Pancreas (tissue), 10 donors: ENCODE measurements around the gene SPATA18. TPM values are rescaled to one million over a fixed set of nuclear protein-coding genes. Genes with fewer than 3 reads are reported as not detected.

Experiments
- ATAC-seq, 4 donors: fragments of 200-7000 bp; cut with Tn5 transposase; one replicate each; pipeline versions ENCODE4 v1.8.0 to v1.9.1; 2020; ENCODE audit warnings: mild to moderate bottlenecking in 4 of 4, moderate library complexity in 4 of 4
- DNase-seq, 6 donors: peaks; one replicate each; pipeline ENCODE4 v3.0.0-alpha.2; 2020
- FAIRE-seq: peaks from 2 replicates; lab custom pipeline; 2012; peaks lifted over from hg19 to GRCh38; lab: Jason Lieb, UNC
- H3K27ac ChIP-seq, 4 donors: fragments of 200-600 bp; sonication (generic); 1 replicate in 3 of 4; 2 replicates in 1 of 4; pipeline versions ENCODE4 v1.5.0 to v1.8.0; 2020
- H3K27me3 ChIP-seq, 4 donors: fragments of 200-600 bp; one replicate each; pipeline ENCODE4 v1.8.0; 2021
- H3K36me3 ChIP-seq, 3 donors: fragments of 200-600 bp; sonication (generic) in 1 of 3; one replicate each; pipeline versions ENCODE4 v1.5.0 to v1.8.0; 2020 to 2021
- H3K4me1 ChIP-seq, 3 donors: fragments of 200-600 bp; one replicate each; pipeline ENCODE4 v1.8.0; 2021
- H3K4me3 ChIP-seq, 4 donors: fragments of 200-600 bp; sonication (generic) in 2 of 4; one replicate each; pipeline versions ENCODE4 v1.5.0 to v1.8.0; 2020 to 2021
- H3K9me3 ChIP-seq, 4 donors: fragments of 200-600 bp; one replicate each; pipeline ENCODE4 v1.8.0; 2021
- WGBS, 2 donors: extraction: QIAGEN DNeasy Blood & Tissue Kit; methylation state at CpG; one replicate each; pipeline ENCODE4 v1.1.7; 2013; 5-methylcytosine and 5-hydroxymethylcytosine counted together
- intact Hi-C, 3 donors: fragments of 100-400 bp; cut with DNase I; formaldehyde crosslinking; loops; one replicate each; pipeline versions ENCODE4 v1.11.1 to v1.14.2; 2022
- polyA plus RNA-seq, 2 donors: library from polyadenylated mRNA; stranded (reverse); fragments of 200-250 nt; gene quantifications; one replicate each; pipeline ENCODE4 v1.2.3, GENCODE V29; 2013
- total RNA-seq, 6 donors: library from RNA; stranded (reverse); fragmentation: NEBNext Ultra II Directional in 4 of 6; extraction: Animal tissue kit (Norgen Biotek cat#: 25700) in 4 of 6; gene quantifications; one replicate each; pipeline versions ENCODE4 v1.2.1 to v1.2.4, GENCODE V29; 2021 to 2023
- TF ChIP-seq, protein P1 (sequence below), 4 donors: fragments of 200-600 bp; sonication (generic) in 3 of 4; IDR thresholded peaks; one replicate each; pipeline versions ENCODE4 v1.5.0 to v1.8.0; 2021; ENCODE audit warnings: antibody characterized with exemption in 4 of 4
- donor health status: healthy with polysubstance abuse.
- donor health status: DM: no; HTN: no; CAD: no; lungs with moderate emphysema.
- donor health status: DM: no; HTN: no; CAD: no.
- donor health status: control.
- donor health status: control.
- donor health status: Bipolar disorder and iron deficiency.
- donor health status: DM: yes; HTN: yes; CAD: no.
- donor health status: DM: no; HTN: no; CAD: no.
- donor health status: DM: no; HTN: no; CAD: no.
- donor health status: DM: yes; HTN: yes; CAD: no.

The SPATA18 gene
- total and polyA plus RNA-seq, 8 donors = 1.2 to 4.3 (median 3.4) TPM

DNA sequence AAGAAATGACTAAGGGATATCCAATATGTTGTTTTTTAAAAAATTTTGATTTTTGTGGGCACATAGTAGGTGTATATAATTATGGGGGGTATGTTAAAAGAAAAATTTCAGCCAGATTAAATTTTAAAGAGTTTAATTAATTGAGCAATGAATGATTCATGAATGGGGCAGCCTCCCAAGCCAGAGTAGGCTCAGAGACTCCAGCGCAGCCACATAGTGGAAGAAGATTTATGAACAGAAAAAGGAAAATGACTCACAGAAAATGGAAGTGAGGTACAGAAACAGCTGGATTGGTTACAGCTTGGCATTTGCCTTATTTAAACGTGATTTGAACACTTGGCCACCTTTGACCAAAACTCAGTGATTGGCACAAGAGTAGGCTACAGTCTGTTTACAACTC lies 91.7 kb downstream of the SPATA18 start:
- no peak for FAIRE-seq
- H3K27ac ChIP-seq = no peak overlapping the region
- no peak overlapping the region for H3K4me3 ChIP-seq
- intact Hi-C loops = no loop called here
- ATAC-seq = no peak
- H3K36me3 ChIP-seq = no peaks in the 10 kb centered on the region
- TF ChIP-seq, protein P1, sequence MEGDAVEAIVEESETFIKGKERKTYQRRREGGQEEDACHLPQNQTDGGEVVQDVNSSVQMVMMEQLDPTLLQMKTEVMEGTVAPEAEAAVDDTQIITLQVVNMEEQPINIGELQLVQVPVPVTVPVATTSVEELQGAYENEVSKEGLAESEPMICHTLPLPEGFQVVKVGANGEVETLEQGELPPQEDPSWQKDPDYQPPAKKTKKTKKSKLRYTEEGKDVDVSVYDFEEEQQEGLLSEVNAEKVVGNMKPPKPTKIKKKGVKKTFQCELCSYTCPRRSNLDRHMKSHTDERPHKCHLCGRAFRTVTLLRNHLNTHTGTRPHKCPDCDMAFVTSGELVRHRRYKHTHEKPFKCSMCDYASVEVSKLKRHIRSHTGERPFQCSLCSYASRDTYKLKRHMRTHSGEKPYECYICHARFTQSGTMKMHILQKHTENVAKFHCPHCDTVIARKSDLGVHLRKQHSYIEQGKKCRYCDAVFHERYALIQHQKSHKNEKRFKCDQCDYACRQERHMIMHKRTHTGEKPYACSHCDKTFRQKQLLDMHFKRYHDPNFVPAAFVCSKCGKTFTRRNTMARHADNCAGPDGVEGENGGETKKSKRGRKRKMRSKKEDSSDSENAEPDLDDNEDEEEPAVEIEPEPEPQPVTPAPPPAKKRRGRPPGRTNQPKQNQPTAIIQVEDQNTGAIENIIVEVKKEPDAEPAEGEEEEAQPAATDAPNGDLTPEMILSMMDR (IDR thresholded peaks at IDR 0.05) = no peak
- H3K4me1 ChIP-seq = no peaks in the 10 kb centered on the region
- no peak for DNase-seq
- no peaks in the 10 kb centered on the region for H3K27me3 ChIP-seq
- no peaks in the 10 kb centered on the region for H3K9me3 ChIP-seq
- WGBS, 2 donors = 54 to 64% methylated on average over 2 of the region's 2 CpGs

DNA sequence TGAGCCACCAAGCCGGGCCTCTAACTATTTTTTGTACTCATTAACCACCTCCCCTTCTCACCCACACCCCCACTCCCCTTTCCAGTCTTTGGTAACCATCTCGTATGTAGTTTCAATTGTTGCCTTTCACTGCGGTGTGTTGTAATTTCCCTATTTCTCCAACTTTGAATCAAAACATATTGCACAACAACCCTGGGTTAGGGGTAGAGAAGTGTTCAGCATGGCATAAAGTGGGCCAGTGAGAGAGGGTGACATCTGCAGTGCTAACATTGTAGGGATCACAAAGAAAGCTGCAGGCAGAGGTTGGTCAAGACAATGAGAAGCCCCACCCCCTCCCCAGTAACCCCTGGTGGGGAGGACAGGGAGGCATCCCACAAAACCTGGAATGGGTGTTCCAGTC lies 92.7 kb downstream of the SPATA18 start:
- Histone ChIP-seq H3K4me1 (no peaks in the 10 kb centered on the region), H3K36me3 (no peaks in the 10 kb centered on the region), H3K4me3 (no peak overlapping the region), H3K9me3 (no peaks in the 10 kb centered on the region), H3K27me3 (no peaks in the 10 kb centered on the region), H3K27ac (no peak overlapping the region)
- intact Hi-C loops = no loop called here
- ATAC-seq = no peak
- no peak for DNase-seq
- FAIRE-seq = no peak
- WGBS, 2 donors = 74 to 79% methylated on average over 3 of the region's 3 CpGs
- TF ChIP-seq, protein P1 (IDR thresholded peaks at IDR 0.05) = no peak

DNA sequence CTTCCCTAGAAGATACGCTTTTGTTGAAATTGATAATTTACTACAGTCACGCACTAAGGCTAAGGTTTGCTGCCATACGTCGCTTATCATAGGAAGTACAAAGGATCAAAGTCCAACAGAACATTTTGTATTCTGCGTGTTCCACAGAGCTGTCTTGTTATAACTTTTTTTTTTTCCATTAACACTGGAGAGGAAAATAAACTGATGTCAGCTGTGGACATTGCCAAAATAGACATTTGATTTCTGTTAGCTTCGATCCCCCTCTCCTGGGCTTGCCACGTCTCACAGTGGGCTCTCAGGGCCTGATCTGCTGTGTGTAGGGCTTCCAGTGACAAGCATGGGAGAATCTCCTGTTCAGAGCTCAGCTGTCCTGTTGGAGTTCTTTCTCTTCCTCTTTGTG lies 93.3 kb downstream of the SPATA18 start:
- DNase-seq (no peak), FAIRE-seq (no peak)
- H3K9me3 ChIP-seq = no peaks in the 10 kb centered on the region

More for the DNA sequence above, 93.3 kb downstream of the SPATA18 start:
- Histone ChIP-seq H3K27ac (no peak overlapping the region), H3K4me3 (no peak overlapping the region), H3K36me3 (no peaks in the 10 kb centered on the region), H3K4me1 (no peaks in the 10 kb centered on the region), H3K27me3 (no peaks in the 10 kb centered on the region)
- WGBS, 2 donors = 22 to 39% methylated on average over 7 of the region's 7 CpGs
- TF ChIP-seq, protein P1 (IDR thresholded peaks at IDR 0.05) = no peak
- intact Hi-C loops = no loop called here
- peak in 2 of 4 donors; percentile 60 to 67 for ATAC-seq

Other genes with a start within 250 kb of the SPATA18 start
- 10 to 100 TPM; 13.6 to 24.2 (median 17.5) TPM for gene DCUN1D4, start 208.2 kb upstream of the SPATA18 start, total RNA-seq
- gene DCUN1D4, start 208.2 kb upstream of the SPATA18 start, polyA plus RNA-seq = 10 to 100 TPM in 1 of 2 donors, 1 to 10 TPM in 1; 9.2 to 15.8 TPM
- under 1 TPM in 5 of 6 donors, not detected in 1; 0.08 to 0.19 (median 0.14) TPM for gene LRRC66, start 30.9 kb upstream of the SPATA18 start, total RNA-seq
- gene LRRC66, start 30.9 kb upstream of the SPATA18 start, polyA plus RNA-seq = under 1 TPM; 0.23 to 0.94 TPM
- gene SGCB, start 13.0 kb upstream of the SPATA18 start, total RNA-seq = 10 to 100 TPM in 2 of 6 donors, 1 to 10 TPM in 4; 4.4 to 13.8 (median 7.2) TPM
- gene SGCB, start 13.0 kb upstream of the SPATA18 start, polyA plus RNA-seq = 10 to 100 TPM in 1 of 2 donors, 1 to 10 TPM in 1; 3.2 to 11.6 TPM